ENCODE measurements around the gene PPIE.
"Not testable (repeated sequence)": the region's sequence is repeated elsewhere in the genome, so short reads cannot be mapped to it uniquely, and the experiment has no call there.

- TF ChIP-seq CTCF, POLR2A (IDR thresholded peaks at IDR 0.05): not testable (repeated sequence)
Observed at GRCh38 chr1:39778463-39779099, 39.9 kb downstream of the PPIE start.
